HG03045 (cell line): Measurements from ENCODE around the gene SRGAP3.
"Not testable (repeated sequence)": the region's sequence is repeated elsewhere in the genome, so short reads cannot be mapped to it uniquely, and the experiment has no call there.

Experiments used
- ATAC-seq: cut with Tn5 transposase; IDR thresholded peaks from one replicate; pipeline ENCODE4 v1.9.1; 2021; ENCODE audit warnings: mild to moderate bottlenecking, moderate library complexity; ENCODE audit not compliant: unreplicated experiment

Gene SRGAP3

GRCh38 chr3:9249273-9250192, at the start of gene SRGAP3:
SRGAP3 (minus strand) TSS chr3:9249646; CDS start chr3:9248951, 695 bp downstream.
- peak; percentile 100 for ATAC-seq

GRCh38 chr3:9298236-9298635, 48.8 kb upstream of the SRGAP3 start:
- no peak for ATAC-seq

DNA sequence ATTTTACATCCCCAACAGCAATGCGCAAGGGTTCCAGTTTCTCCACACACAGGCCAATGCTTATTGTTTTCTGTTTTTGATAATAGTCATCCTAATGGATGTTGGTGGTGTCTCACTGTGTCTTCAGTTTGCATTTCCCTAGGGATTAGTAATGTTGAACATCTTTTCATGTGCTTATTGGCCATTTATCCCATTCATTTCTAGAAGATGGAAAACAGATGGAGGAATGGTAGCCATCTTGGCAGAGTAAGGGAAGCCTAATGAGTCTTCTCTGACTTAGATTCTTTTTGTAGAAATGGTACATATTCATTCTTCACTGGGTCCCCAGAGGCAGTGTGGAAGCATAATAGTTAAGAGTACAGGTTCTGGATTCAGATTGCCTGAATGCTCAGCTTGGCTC, 46.8 kb upstream of the SRGAP3 start:
- no peak for ATAC-seq

- no peak for ATAC-seq
These were observed 45.6 kb upstream of the SRGAP3 start for GRCh38 chr3:9295007-9295406.

GRCh38 chr3:9293953-9294352, 44.5 kb upstream of the SRGAP3 start:
- ATAC-seq = not testable (repeated sequence)

- ATAC-seq = no peak
These were observed 43.6 kb upstream of the SRGAP3 start for GRCh38 chr3:9293076-9293475.

DNA sequence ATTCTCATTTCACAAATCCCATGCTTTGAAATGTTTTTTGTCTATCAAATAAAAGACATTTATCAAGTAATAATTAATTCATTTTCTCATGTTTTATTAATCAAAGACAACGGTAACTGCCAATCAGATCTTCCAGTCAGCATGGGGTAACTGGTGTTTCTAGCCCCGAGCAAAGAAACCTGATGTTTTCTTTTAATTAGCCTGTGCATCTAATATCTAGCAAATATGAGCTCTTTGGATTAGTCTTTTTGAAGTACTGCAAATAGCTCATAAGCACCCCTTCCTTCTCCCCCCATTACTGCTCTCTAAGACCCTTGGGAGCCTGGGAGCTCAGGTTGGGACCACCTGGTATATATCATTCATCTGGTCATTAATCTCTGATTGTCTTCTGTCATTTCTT, 43.1 kb upstream of the SRGAP3 start:
- ATAC-seq = no peak

DNA sequence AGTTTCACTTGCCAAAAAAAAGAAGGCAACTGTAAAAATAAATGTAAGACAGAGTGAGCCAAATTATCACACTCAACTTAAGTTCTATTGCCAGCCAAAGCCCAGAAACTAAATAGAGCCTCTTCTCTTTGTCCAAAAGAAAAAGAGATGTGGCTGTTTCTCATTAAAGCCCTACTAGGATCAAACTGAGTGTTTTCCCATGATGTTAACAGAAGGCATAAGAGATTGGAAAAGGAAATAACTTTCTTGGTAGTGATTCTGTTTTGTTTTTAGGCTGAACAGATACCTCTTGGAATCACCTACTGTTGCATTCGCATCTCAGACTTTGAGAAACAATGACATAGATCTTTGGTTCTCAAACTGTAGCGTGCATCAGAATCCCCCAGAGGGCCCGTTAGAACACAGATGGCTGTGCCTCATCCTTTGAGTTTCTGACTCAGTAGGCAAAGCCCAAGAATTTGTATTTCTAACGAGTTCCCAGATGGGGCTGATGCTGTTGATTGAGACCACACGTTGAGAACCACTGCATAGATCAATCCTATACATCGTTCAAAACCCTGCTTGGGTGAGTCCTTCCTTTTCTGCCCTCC, 42.5 kb upstream of the SRGAP3 start:
- ATAC-seq = no peak

- ATAC-seq = no peak
These were observed 41.1 kb upstream of the SRGAP3 start for GRCh38 chr3:9290566-9290965.

DNA sequence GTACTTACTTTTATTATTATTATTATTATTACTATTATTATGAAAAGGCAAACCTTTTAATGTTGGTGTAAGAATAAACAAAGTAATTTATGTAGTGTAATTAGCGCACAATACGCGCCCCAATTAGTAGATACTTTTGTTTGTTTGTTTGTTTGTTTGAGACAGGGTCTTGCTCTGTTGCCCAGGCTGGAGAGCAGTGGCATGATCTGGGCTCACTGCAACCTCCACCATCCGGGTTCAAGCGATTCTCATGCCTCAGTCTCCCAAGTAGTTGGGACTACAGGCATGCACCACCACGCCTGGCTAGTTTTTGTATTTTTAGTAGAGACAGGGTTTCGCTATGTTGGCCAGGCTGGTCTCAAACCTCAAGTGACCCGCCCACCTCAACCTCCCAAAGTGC, 32.1 kb upstream of the SRGAP3 start:
- ATAC-seq = not testable (repeated sequence)

DNA sequence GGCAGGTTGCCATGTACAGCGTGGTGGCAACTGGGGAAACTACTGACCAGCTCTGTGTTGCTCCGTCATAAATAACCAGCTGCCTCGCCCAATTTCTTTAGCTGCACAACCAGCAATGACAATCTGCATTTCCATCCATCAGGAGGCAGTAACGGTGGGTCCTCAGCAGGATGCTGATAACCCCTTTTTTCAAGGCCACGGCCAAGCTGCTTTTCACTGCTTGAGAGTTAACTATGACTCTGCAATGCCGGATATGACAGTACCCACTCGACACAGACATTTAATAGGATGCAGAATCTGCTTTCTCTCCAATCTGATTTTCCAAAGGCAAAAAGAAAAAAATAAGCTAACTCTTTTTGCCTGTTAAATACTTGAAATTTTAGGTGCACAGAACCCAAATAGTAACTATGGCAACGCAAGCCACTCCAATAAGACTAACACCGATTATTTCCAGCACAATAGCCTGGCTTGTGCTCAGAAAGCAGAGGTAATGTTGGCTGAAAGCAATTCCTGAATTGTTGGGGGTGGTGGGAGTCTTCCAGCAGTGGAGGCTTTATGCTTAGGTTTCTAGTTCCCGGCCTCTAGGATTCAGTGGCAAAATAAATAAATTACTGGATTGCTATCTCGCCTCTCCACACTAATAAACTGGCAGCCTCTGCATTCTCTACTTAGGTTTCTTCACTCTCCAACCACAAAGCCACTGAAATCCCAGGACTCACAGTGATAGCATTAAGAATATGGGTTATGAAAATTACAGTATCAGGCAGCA, 31.2 kb upstream of the SRGAP3 start:
- ATAC-seq = no peak

DNA sequence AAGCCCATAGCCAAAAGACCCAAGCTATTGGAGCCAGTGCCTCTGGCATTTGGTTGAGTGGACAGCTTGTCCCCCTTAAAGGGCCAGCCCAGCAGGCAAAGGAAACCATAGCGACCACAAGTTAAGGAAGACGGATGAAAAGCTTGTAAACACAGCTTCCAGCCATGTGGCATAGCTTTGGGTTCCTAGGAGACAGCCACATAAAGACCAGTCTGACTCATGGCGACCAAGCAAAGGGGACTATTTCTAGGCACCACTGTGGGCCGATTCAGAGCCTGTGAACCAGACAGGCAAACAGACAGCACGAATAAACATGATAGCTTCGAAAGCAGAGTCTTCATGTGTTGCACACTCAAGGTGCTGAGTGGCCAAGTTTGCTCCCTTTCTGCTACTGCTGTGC, 30.5 kb upstream of the SRGAP3 start:
- ATAC-seq = no peak

DNA sequence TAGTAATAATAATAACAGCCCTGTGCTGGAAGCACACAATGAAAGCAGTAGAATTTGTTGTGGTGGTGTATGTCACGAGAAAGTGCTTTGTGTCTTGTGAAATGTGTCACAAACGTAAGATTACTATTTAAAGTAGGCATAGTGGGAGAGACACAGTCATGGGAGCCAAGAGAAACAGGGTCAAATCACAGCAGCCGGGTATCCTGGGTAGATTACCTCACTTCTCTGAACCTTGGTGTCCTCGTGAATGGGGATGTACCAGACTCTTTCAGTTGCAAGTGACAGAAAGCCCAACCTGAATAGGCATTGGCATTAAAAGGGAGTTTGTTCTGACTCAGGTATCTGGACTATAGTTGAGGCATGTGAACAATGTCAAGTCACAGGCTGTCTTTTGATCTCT, 29.1 kb upstream of the SRGAP3 start:
- no peak for ATAC-seq

- ATAC-seq = no peak
These were observed 28.6 kb upstream of the SRGAP3 start for GRCh38 chr3:9278085-9278484.

GRCh38 chr3:9276761-9277370, 27.4 kb upstream of the SRGAP3 start:
- no peak for ATAC-seq

GRCh38 chr3:9271903-9272302, 22.5 kb upstream of the SRGAP3 start:
- no peak for ATAC-seq

GRCh38 chr3:9270704-9271103, 21.3 kb upstream of the SRGAP3 start:
- ATAC-seq = no peak

DNA sequence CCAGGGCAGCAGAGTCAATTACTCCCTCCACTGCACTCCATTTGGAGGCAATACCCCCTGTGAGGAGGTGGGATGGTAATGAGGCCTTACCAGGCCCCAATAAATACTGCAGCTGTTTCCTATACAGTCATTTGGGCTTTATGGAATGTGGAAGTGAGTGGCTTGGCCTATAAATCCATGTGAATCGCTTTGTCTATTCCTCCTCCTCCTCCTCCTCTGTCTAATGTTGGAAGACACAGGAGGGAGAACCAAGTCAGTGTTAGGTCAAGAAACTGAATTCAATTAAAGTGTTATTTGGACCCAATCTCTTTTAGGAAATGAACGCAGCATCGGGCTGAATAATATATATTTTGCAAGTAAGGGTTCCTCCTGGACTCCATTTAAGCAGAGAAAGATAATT, 17.3 kb upstream of the SRGAP3 start:
- no peak for ATAC-seq

DNA sequence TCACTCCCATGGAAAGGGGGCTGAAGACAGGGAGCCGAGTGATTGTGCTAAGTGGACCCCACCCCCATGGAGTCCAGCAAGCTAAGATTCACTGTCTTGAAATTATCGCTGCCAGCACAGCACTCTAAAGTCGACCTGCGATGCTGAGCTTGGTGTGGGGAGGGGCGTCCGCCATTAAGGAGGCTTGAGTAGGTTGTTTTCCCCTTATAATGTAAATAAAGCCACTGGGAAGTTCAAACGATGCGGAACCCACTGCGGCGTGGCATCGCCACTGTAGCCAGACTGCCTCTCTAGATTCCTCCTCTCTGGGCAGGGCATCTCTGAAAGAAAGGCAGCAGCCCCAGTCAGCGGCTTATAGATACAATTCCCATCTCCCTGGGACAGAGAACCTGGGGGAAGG, 10.9 kb upstream of the SRGAP3 start:
- no peak for ATAC-seq

- no peak for ATAC-seq
These were observed 7.6 kb upstream of the SRGAP3 start for GRCh38 chr3:9257092-9257491.

DNA sequence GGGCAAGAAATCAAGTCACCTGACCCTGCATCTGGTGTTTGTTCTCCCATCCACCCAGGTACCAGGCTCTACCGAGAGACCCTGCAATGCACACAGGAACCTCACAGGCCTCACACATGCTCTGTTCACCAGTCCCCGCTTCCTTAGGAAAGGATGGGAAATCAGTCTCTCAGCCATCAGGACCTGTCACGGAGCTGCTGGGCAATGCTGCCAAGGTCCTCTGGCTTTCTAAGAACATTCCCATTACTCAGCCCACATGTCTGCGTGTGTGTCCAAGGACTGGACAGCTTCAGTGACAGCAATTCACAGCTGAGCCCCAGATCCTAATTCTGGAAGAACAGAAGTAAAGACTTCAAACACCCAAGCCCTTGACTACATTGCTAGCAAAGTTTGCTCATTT, 6.5 kb upstream of the SRGAP3 start:
- no peak for ATAC-seq
